B cell (primary cell): ENCODE results near the gene PRKN. TPM values are rescaled to one million over a fixed set of nuclear protein-coding genes. Genes with fewer than 3 reads are reported as not detected.

ENCODE experiments used
- ATAC-seq: fragments of 200-7000 bp; cut with Tn5 transposase; one replicate; pipeline ENCODE4 v1.10.0; 2021; ENCODE audit warnings: low read depth, mild to moderate bottlenecking, moderate number of reproducible peaks, moderate library complexity
- CTCF ChIA-PET: fragments of 350-600 bp; sonication (Branson Sonifier 250); formaldehyde crosslinking; loops from one replicate; lab custom pipeline; 2021; ENCODE audit warnings: antibody characterized with exemption, inconsistent platforms; lab: Charles Lee
- POLR2A ChIA-PET: fragments of 350-600 bp; sonication (Branson Sonifier 250); formaldehyde crosslinking; loops from one replicate; lab custom pipeline; 2021; ENCODE audit warnings: antibody characterized with exemption; lab: Charles Lee
- DNase-seq: peaks from one replicate; pipeline ENCODE4 v3.0.0; 2013
- H2AFZ ChIP-seq: 2 replicates; pipeline ENCODE4 v1.6.1; 2012; ENCODE audit warnings: mild to moderate bottlenecking, low read depth, low read length; ENCODE audit not compliant: insufficient read depth, poor library complexity, severe bottlenecking
- H3K27ac ChIP-seq, 2 donors: 1 replicate in 1 of 2; 2 replicates in 1 of 2; pipeline ENCODE4 v1.5.1; 2012 to 2013; ENCODE audit warnings: low read length in 2 of 2, mild to moderate bottlenecking in 2 of 2, moderate library complexity in 1 of 2
- H3K27me3 ChIP-seq, 4 experiments: fragments of 200-600 bp in 1 of 4; sonication (generic) in 1 of 4; replicated peaks in 1 of 4; 1 replicate in 2 of 4; 2 replicates in 2 of 4; pipeline versions ENCODE4 v1.6.1 to v1.7.0; 2013 to 2016; ENCODE audit warnings: low read length in 3 of 4, mild to moderate bottlenecking in 2 of 4, mixed read lengths in 1 of 4, moderate library complexity in 1 of 4; ENCODE audit not compliant: insufficient read depth in 4 of 4, control insufficient read depth in 3 of 4; ENCODE audit errors: control extremely low read depth in 1 of 4
- H3K36me3 ChIP-seq, 2 experiments: replicated peaks in 1 of 2; 1 replicate in 1 of 2; 2 replicates in 1 of 2; pipeline versions ENCODE4 v1.6.1 to v1.7.1; 2013; ENCODE audit warnings: low read length in 1 of 2; ENCODE audit not compliant: insufficient read depth in 2 of 2, control insufficient read depth in 1 of 2; ENCODE audit errors: control extremely low read depth in 1 of 2, extremely low read depth in 1 of 2
- H3K4me1 ChIP-seq, 2 donors: fragments of 200-600 bp in 1 of 2; sonication (generic) in 1 of 2; 1 replicate in 1 of 2; 2 replicates in 1 of 2; pipeline versions ENCODE4 v1.5.1 to v1.6.1; 2013 to 2017; ENCODE audit warnings: low read length in 2 of 2; ENCODE audit not compliant: control insufficient read depth in 2 of 2, insufficient read depth in 2 of 2
- H3K4me2 ChIP-seq: replicated peaks from 2 replicates; pipeline ENCODE3; 2012; ENCODE audit warnings: mild to moderate bottlenecking, low read depth, low read length; ENCODE audit not compliant: poor library complexity, severe bottlenecking
- H3K4me3 ChIP-seq, 5 experiments: fragments of 200-600 bp in 1 of 5; sonication (generic) in 1 of 5; 1 replicate in 3 of 5; 2 replicates in 2 of 5; pipeline versions ENCODE4 v1.5.1 to v1.7.0; 2011 to 2016; ENCODE audit warnings: low read length in 4 of 5, mild to moderate bottlenecking in 4 of 5, low read depth in 2 of 5, control low read depth in 1 of 5, moderate library complexity in 1 of 5; ENCODE audit not compliant: insufficient read depth in 1 of 5; ENCODE audit errors: control extremely low read depth in 1 of 5, extremely low read depth in 1 of 5
- H3K79me2 ChIP-seq: fragments of 200-600 bp; sonication (generic); one replicate; pipeline ENCODE4 v1.6.0; 2016; ENCODE audit warnings: low read length; ENCODE audit not compliant: control insufficient read depth, insufficient read depth
- H3K9ac ChIP-seq: fragments of 200-600 bp; sonication (generic); 2 replicates; pipeline ENCODE4 v1.6.1; 2017; ENCODE audit warnings: mild to moderate bottlenecking, low read length, moderate library complexity
- H3K9me3 ChIP-seq, 3 donors: one replicate each; pipeline versions ENCODE4 v1.6.1 to v1.7.1; 2013; ENCODE audit warnings: low read length in 2 of 3; ENCODE audit not compliant: control insufficient read depth in 2 of 3, insufficient read depth in 1 of 3; ENCODE audit errors: control extremely low read depth in 1 of 3
- H4K20me1 ChIP-seq: 2 replicates; pipeline ENCODE4 v1.6.0; 2012; ENCODE audit warnings: mild to moderate bottlenecking, low read length; ENCODE audit not compliant: insufficient read depth, control insufficient read depth, poor library complexity, severe bottlenecking
- H3K27ac Mint-ChIP-seq: one replicate; pipeline ENCODE4 v1.8.0; 2021; ENCODE audit warnings: mixed read lengths
- H3K27me3 Mint-ChIP-seq: one replicate; pipeline ENCODE4 v1.8.0; 2021; ENCODE audit warnings: mixed read lengths
- H3K4me1 Mint-ChIP-seq: one replicate; pipeline ENCODE4 v1.8.0; 2021; ENCODE audit warnings: mixed read lengths
- H3K4me3 Mint-ChIP-seq: one replicate; pipeline ENCODE4 v1.8.0; 2021; ENCODE audit warnings: mixed read lengths
- H3K9me3 Mint-ChIP-seq: one replicate; pipeline ENCODE4 v1.8.0; 2022; ENCODE audit warnings: mixed read lengths; ENCODE audit not compliant: insufficient read depth
- EZH2 ChIP-seq: IDR thresholded peaks from 2 replicates; pipeline ENCODE4 v1.6.1; 2012; ENCODE audit warnings: borderline replicate concordance, low read depth, mild to moderate bottlenecking, moderate library complexity, low read length; ENCODE audit not compliant: insufficient read depth, poor library complexity, severe bottlenecking
- WGBS: methylation state at CpG from one replicate; pipeline ENCODE4 v1.1.5; 2013; ENCODE audit warnings: missing lambda C conversion rate; ENCODE audit not compliant: insufficient coverage; 5-methylcytosine and 5-hydroxymethylcytosine counted together
- intact Hi-C: fragments of 100-400 bp; cut with micrococcal nuclease; formaldehyde crosslinking; loops from one replicate; pipeline ENCODE4 v1.10.0; 2022
- polyA plus RNA-seq: library from polyadenylated mRNA; depleted of rRNA; stranded (reverse); fragments of >200 nt; gene quantifications from 2 replicates; pipeline ENCODE4 v1.2.3, GENCODE V29; 2012
- total RNA-seq, 2 donors: library from RNA; stranded (reverse); fragments of 120-200 nt in 1 of 2; gene quantifications; 1 replicate in 1 of 2; 2 replicates in 1 of 2; pipeline versions ENCODE4 v1.2.3 to v1.2.4, GENCODE V29; 2013 to 2022
- TF ChIP-seq, protein P1 (sequence below): fragments of 200-600 bp; IDR thresholded peaks from one replicate; pipeline ENCODE4 v1.8.0; 2022; ENCODE audit warnings: antibody characterized with exemption, mild to moderate bottlenecking

The PRKN gene
- total and polyA plus RNA-seq, 2 donors (not counting 1 experiment from before 2014, with no cell fraction given), result 1.6 to 6.2 TPM

DNA sequence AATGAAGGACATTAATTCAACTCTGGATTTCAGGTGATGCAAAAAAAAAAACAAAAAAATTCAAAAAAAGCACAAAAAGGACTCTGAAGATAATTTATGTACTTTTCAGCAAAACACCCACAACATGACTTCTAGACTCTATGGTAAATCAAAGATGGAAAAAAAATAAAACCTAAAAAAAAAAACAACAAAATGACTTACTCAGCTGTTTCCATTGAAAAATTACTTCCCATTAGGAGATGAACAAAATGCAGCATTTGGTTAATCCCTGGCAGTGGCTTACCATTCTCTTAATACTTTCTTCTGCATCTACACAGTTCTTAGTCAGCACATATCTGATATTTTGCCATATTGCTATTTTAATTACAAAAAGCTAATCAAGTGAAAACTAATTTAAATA lies 572.6 kb downstream of the PRKN start:
- TF ChIP-seq, protein P1, sequence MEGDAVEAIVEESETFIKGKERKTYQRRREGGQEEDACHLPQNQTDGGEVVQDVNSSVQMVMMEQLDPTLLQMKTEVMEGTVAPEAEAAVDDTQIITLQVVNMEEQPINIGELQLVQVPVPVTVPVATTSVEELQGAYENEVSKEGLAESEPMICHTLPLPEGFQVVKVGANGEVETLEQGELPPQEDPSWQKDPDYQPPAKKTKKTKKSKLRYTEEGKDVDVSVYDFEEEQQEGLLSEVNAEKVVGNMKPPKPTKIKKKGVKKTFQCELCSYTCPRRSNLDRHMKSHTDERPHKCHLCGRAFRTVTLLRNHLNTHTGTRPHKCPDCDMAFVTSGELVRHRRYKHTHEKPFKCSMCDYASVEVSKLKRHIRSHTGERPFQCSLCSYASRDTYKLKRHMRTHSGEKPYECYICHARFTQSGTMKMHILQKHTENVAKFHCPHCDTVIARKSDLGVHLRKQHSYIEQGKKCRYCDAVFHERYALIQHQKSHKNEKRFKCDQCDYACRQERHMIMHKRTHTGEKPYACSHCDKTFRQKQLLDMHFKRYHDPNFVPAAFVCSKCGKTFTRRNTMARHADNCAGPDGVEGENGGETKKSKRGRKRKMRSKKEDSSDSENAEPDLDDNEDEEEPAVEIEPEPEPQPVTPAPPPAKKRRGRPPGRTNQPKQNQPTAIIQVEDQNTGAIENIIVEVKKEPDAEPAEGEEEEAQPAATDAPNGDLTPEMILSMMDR, result no peak
- TF ChIP-seq EZH2, result no peak
- no peak for ATAC-seq

DNA sequence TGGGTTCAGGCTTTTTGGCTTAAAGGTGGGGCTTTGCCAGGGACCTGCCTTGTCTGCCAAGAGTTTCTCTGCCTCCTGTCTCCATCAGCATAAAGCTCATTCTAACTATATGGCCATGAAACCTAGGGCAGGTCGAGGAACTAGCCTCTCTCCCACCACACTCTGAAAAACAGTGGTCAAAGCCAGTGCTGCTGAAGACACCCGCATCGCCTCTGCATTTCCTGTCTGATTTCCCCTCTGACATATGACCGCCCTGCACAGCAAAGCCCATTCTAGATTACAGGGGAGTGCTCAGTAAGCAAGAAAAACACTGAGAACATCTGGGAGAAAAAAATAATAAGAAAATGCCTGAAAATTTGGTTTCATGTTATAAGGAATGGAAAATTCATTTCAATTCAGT lies 573.6 kb downstream of the PRKN start:
- no peaks in the 10 kb centered on the region for H3K9me3 Mint-ChIP-seq
- ATAC-seq (no peak), DNase-seq (no peak)
- POLR2A ChIA-PET, result no interaction called here
- TF ChIP-seq EZH2, result no peak
- TF ChIP-seq, protein P1, result no peak
- WGBS, result 64% methylated on average over 1 of the region's 4 CpGs
- Histone ChIP-seq H3K4me2 (no peak overlapping the region), H2AFZ (no peak overlapping the region), H3K4me1 (no peaks in the 10 kb centered on the region), H4K20me1 (no peaks in the 10 kb centered on the region), H3K4me3 (no peak overlapping the region), H3K79me2 (no peaks in the 10 kb centered on the region), H3K36me3 (no peaks in the 10 kb centered on the region), H3K27ac (no peak overlapping the region), H3K9me3 (peaks cover 0 to 10% (median 0%) of the 10 kb centered on the region in 3 donors), H3K9ac (no peak overlapping the region), H3K27me3 (no peaks in the 10 kb centered on the region)
- CTCF ChIA-PET, result no interaction called here
- H3K4me1 Mint-ChIP-seq, result peaks cover 9% of the 10 kb centered on the region
- H3K27ac Mint-ChIP-seq, result no peak overlapping the region
- no peaks in the 10 kb centered on the region for H3K27me3 Mint-ChIP-seq
- intact Hi-C loops, result no loop called here
- no peak overlapping the region for H3K4me3 Mint-ChIP-seq

More for the DNA sequence above, 572.6 kb downstream of the PRKN start:
- no peak overlapping the region for H3K27ac ChIP-seq
- no peak overlapping the region for H3K27ac Mint-ChIP-seq
- POLR2A ChIA-PET, result no interaction called here
- H3K4me3 ChIP-seq, result no peak overlapping the region
- H3K9ac ChIP-seq, result no peak overlapping the region
- intact Hi-C loops, result no loop called here
- CTCF ChIA-PET, result no interaction called here
- H3K27me3 ChIP-seq, result no peaks in the 10 kb centered on the region
- no peak overlapping the region for H3K4me2 ChIP-seq
- H3K4me1 Mint-ChIP-seq, result peaks cover 9% of the 10 kb centered on the region
- no peaks in the 10 kb centered on the region for H3K4me1 ChIP-seq
- H2AFZ ChIP-seq, result no peak overlapping the region
- no peak overlapping the region for H3K4me3 Mint-ChIP-seq
- DNase-seq, result no peak
- H3K36me3 ChIP-seq, result no peaks in the 10 kb centered on the region
- H3K79me2 ChIP-seq, result no peaks in the 10 kb centered on the region
- H4K20me1 ChIP-seq, result no peaks in the 10 kb centered on the region
- no peaks in the 10 kb centered on the region for H3K27me3 Mint-ChIP-seq
- no peaks in the 10 kb centered on the region for H3K9me3 Mint-ChIP-seq
- peaks cover 0 to 10% (median 0%) of the 10 kb centered on the region in 3 donors for H3K9me3 ChIP-seq
